Parathyroid adenoma (tissue), 2 donors: ENCODE results near the gene DCAF10.

ENCODE experiments used
- H2AFZ ChIP-seq: fragments of 300-600 bp; sonication (generic); one replicate; pipeline ENCODE4 v1.7.0; 2017; ENCODE audit warnings: antibody characterized with exemption, mild to moderate bottlenecking
- H3K27ac ChIP-seq: fragments of 300-600 bp; sonication (generic); one replicate; pipeline ENCODE4 v1.7.0; 2017
- H3K27me3 ChIP-seq: fragments of 300-600 bp; sonication (generic); one replicate; pipeline ENCODE4 v1.7.0; 2017; ENCODE audit warnings: low read length; ENCODE audit not compliant: control insufficient read depth, insufficient read depth
- H3K36me3 ChIP-seq: fragments of 300-600 bp; sonication (generic); one replicate; pipeline ENCODE4 v1.7.0; 2017; ENCODE audit warnings: low read length; ENCODE audit not compliant: control insufficient read depth, insufficient read depth
- H3K4me1 ChIP-seq: fragments of 300-600 bp; sonication (generic); one replicate; pipeline ENCODE4 v1.7.0; 2017; ENCODE audit warnings: control low read depth
- H3K4me2 ChIP-seq: fragments of 300-600 bp; sonication (generic); one replicate; pipeline ENCODE4 v1.7.0; 2017; ENCODE audit warnings: low read length
- H3K4me3 ChIP-seq: fragments of 300-600 bp; sonication (generic); one replicate; pipeline ENCODE4 v1.7.0; 2017; ENCODE audit warnings: low read depth, low read length
- H3K79me2 ChIP-seq: fragments of 300-600 bp; sonication (generic); one replicate; pipeline ENCODE4 v1.7.0; 2017; ENCODE audit warnings: control low read depth
- H3K9ac ChIP-seq: fragments of 300-600 bp; sonication (generic); one replicate; pipeline ENCODE4 v1.7.0; 2017; ENCODE audit warnings: mild to moderate bottlenecking
- H3K9me3 ChIP-seq: fragments of 300-600 bp; sonication (generic); one replicate; pipeline ENCODE4 v1.7.0; 2017; ENCODE audit warnings: low read length; ENCODE audit not compliant: control insufficient read depth
- TF ChIP-seq, protein P1 (sequence below): fragments of 300-600 bp; sonication (generic); IDR thresholded peaks from one replicate; pipeline ENCODE4 v1.7.0; 2017; ENCODE audit warnings: antibody characterized with exemption, mild to moderate bottlenecking
- donor health status: primary hyperparathyroidism.

DCAF10 gene

GRCh38 chr9:37836386-37836785 is 35.8 kb downstream of the DCAF10 start:
- Histone ChIP-seq H3K27me3 (no peaks in the 10 kb centered on the region), H2AFZ (no peak overlapping the region), H3K9me3 (no peaks in the 10 kb centered on the region), H3K36me3 (no peaks in the 10 kb centered on the region), H3K27ac (no peak overlapping the region), H3K4me1 (no peaks in the 10 kb centered on the region), H3K4me3 (no peak overlapping the region), H3K4me2 (no peak overlapping the region), H3K79me2 (no peaks in the 10 kb centered on the region), H3K9ac (no peak overlapping the region)
- TF ChIP-seq, protein P1, sequence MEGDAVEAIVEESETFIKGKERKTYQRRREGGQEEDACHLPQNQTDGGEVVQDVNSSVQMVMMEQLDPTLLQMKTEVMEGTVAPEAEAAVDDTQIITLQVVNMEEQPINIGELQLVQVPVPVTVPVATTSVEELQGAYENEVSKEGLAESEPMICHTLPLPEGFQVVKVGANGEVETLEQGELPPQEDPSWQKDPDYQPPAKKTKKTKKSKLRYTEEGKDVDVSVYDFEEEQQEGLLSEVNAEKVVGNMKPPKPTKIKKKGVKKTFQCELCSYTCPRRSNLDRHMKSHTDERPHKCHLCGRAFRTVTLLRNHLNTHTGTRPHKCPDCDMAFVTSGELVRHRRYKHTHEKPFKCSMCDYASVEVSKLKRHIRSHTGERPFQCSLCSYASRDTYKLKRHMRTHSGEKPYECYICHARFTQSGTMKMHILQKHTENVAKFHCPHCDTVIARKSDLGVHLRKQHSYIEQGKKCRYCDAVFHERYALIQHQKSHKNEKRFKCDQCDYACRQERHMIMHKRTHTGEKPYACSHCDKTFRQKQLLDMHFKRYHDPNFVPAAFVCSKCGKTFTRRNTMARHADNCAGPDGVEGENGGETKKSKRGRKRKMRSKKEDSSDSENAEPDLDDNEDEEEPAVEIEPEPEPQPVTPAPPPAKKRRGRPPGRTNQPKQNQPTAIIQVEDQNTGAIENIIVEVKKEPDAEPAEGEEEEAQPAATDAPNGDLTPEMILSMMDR = no peak

GRCh38 chr9:37839496-37840461 is 39.2 kb downstream of the DCAF10 start:
- Histone ChIP-seq H2AFZ (no peak overlapping the region), H3K9me3 (no peaks in the 10 kb centered on the region), H3K9ac (no peak overlapping the region), H3K79me2 (no peaks in the 10 kb centered on the region), H3K27me3 (no peaks in the 10 kb centered on the region), H3K36me3 (no peaks in the 10 kb centered on the region), H3K4me3 (no peak overlapping the region), H3K27ac (no peak overlapping the region), H3K4me1 (no peaks in the 10 kb centered on the region), H3K4me2 (no peak overlapping the region)
- TF ChIP-seq, protein P1 = no peak

GRCh38 chr9:37840560-37841194 is 40.1 kb downstream of the DCAF10 start:
- H3K79me2 ChIP-seq = no peaks in the 10 kb centered on the region
- H3K4me1 ChIP-seq = no peaks in the 10 kb centered on the region
- TF ChIP-seq, protein P1 = no peak
- H3K9ac ChIP-seq = no peak overlapping the region
- no peak overlapping the region for H3K4me2 ChIP-seq
- H3K36me3 ChIP-seq = no peaks in the 10 kb centered on the region
- H3K9me3 ChIP-seq = no peaks in the 10 kb centered on the region
- H3K4me3 ChIP-seq = no peak overlapping the region
- H3K27me3 ChIP-seq = no peaks in the 10 kb centered on the region
- no peak overlapping the region for H3K27ac ChIP-seq
- H2AFZ ChIP-seq = no peak overlapping the region

DNA sequence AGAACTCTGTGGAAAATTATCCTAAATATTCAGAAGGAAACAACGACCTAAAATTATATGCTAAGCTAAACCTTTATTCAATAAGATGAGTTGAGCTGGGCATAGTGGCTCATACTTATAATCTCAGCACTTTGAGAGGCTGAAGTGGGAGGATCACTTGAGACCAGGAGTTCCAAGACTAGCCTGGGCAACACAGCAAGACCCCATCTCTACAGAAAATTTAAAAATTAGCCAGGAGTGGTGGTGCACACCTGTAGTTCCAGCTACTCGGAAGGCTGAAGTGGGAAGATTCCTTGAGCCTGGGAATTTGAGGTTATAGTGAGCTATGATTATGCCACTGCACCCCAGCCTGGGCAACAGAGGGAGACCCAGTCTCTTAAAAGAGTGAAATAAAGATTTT is 51.6 kb downstream of the DCAF10 start:
- H3K36me3 ChIP-seq = no peaks in the 10 kb centered on the region
- no peak overlapping the region for H2AFZ ChIP-seq
- no peak overlapping the region for H3K4me2 ChIP-seq
- no peaks in the 10 kb centered on the region for H3K4me1 ChIP-seq
- no peak overlapping the region for H3K27ac ChIP-seq
- no peaks in the 10 kb centered on the region for H3K79me2 ChIP-seq
- no peaks in the 10 kb centered on the region for H3K27me3 ChIP-seq
- no peaks in the 10 kb centered on the region for H3K9me3 ChIP-seq
- H3K9ac ChIP-seq = no peak overlapping the region
- H3K4me3 ChIP-seq = no peak overlapping the region
- TF ChIP-seq, protein P1 = no peak
